GM13977 (cell line): Measurements from ENCODE around the gene SLC43A2.
A peak's percentile ranks its signal among the peaks of the same experiment; 100 is the strongest.
"Not testable (repeated sequence)": the region's sequence is repeated elsewhere in the genome, so short reads cannot be mapped to it uniquely, and the experiment has no call there.

ENCODE experiments used
- DNase-seq: peaks from one replicate; pipeline ENCODE4 v3.0.0; 2012; ENCODE audit warnings: low spot score
- CTCF ChIP-seq: IDR thresholded peaks from 2 replicates; pipeline ENCODE4 v1.5.1; 2012; ENCODE audit warnings: mild to moderate bottlenecking, control low read depth; ENCODE audit not compliant: insufficient read depth; ENCODE audit errors: extremely low read depth, missing control alignments
- in situ Hi-C: fragments of 300-500 bp; cut with MboI; formaldehyde crosslinking; loops from one replicate; pipeline ENCODE4 v1.12.0; 2022; ENCODE audit warnings: low sequenced_read_pairs, low pct_unique_long_range_greater_than_20kb, mixed read lengths, inconsistent platforms; ENCODE audit not compliant: unreplicated experiment

Gene SLC43A2

DNA sequence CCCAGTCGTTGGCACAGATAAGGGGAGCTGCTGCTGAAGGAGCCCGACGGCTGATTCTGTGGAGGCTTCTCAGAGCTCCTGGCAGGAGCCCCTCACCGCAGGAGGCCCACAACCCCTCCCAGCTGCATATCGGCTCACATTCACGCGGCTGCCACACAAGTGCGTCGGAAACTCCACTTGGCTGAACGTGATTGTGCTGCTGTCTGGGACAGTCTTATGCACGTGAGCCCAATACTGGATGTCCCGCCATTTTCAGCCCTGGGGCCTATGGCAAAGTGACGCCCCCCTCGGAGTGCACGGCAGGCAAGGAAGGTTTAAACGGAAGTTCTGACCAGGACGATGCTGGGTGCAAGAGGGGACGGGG lies 57.3 kb downstream of the SLC43A2 start:
- DNase-seq = no peak
- no peak for TF ChIP-seq CTCF
- in situ Hi-C loops = loop anchor here (10.0 kb wide), 1 partner anchor 63 kb away; no protein-coding TSS in a partner anchor

DNA sequence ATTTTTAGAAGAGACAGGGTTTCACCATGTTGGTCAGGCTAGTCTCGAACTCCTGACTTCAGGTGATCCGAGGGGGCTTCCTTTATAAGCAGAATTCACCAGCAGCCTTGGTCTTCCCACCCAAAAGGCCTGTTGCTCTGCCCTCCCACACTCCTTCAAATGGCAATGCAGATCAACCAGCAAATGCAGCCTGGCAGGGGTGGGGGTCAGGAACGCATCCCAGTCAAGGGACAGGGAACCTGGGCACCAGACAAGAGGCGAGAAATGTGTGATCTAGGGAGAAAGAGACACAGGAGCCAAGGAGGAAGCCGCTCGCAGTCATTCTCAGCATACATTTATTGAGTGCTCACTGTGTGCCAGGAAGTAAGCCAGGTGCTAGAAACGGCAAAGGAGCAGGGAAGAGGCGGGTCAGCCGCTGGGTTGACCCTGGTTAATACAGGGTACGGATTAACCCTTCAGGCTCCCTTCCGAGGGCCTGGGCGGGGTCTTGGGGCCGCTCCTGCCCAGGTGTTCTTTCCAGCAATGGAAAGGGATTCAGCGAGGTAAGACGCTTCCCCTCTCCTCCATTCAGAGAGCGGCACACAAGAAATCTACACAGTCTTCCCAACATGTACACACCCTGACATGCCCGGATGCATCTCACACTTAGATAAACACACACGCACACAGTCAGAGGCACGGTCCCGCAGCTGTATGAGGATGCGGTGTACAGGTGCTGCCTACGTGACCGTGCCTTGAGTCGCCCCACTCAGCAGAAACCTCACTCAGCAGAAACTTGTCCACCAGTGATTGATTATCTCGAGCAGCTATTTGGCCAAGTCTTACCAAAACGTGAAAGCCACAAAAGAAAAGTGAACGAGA lies 59.5 kb downstream of the SLC43A2 start:
- TF ChIP-seq CTCF = no peak
- in situ Hi-C loops = no loop called here
- DNase-seq = no peak

GRCh38 chr17:1566505-1567199 lies 62.0 kb downstream of the SLC43A2 start:
- TF ChIP-seq CTCF = no peak
- in situ Hi-C loops = no loop called here
- peak; percentile 74 for DNase-seq

GRCh38 chr17:1565877-1566276 lies 62.8 kb downstream of the SLC43A2 start:
- in situ Hi-C loops = no loop called here
- no peak for DNase-seq
- TF ChIP-seq CTCF = no peak

GRCh38 chr17:1563786-1564613 lies 64.6 kb downstream of the SLC43A2 start:
- TF ChIP-seq CTCF = no peak
- in situ Hi-C loops = no loop called here
- no peak for DNase-seq

GRCh38 chr17:1563471-1563785 lies 65.2 kb downstream of the SLC43A2 start:
- in situ Hi-C loops, DNase-seq: not testable (repeated sequence)
